ENCODE data around the gene CDH9.

The CDH9 gene, protein sequence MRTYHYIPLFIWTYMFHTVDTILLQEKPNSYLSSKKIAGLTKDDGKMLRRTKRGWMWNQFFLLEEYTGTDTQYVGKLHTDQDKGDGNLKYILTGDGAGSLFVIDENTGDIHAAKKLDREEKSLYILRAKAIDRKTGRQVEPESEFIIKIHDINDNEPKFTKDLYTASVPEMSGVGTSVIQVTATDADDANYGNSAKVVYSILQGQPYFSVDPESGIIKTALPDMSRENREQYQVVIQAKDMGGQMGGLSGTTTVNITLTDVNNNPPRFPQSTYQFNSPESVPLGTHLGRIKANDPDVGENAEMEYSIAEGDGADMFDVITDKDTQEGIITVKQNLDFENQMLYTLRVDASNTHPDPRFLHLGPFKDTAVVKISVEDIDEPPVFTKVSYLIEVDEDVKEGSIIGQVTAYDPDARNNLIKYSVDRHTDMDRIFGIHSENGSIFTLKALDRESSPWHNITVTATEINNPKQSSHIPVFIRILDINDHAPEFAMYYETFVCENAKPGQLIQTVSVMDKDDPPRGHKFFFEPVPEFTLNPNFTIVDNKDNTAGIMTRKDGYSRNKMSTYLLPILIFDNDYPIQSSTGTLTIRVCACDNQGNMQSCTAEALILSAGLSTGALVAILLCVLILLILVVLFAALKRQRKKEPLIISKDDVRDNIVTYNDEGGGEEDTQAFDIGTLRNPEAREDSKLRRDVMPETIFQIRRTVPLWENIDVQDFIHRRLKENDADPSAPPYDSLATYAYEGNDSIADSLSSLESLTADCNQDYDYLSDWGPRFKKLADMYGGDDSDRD

DNA sequence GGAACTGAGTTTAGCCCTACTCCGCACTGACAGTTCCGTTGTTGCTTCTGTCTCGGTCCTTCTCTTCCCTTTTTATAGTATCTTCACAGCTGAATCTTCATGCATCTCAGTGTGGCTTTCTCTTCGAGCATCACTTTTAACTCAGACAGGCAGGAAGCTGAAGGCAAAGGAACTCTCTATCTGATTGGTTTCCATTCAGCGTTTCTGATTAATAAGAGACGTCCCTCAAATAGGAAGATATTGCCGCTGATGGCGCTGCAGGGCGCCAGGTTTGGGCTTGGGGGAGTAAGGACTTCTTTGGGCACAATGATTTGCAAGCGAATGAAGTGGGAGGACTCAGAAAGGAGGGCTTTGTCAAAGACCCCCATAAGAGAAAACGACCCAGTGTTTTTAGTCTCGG is at the start of gene CDH9:
Gene CDH9 (minus strand): TSS at position 111 of the 400 bp plus-strand sequence. CDS start 50,253 bp downstream, outside the sequence.
- peak; percentile 41 for DNase-seq

DNA sequence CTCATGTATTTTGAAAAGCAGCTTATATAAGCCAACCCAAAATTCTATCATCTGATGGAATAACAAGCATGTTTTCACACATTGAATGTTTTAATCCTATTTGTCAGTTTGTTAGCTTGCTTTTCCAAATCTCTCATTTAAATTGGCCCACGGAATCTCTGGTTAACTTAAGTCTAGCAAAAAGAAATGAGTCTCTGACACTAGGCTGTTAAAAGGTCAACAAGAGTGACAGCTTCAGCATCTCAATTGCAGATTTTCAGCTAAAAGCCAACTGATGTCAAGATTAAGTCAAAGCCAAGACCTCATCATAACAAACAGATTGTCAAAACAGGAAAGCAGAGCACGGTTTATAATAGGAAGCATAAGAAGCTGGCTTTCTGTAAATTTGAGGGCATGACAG is 49.4 kb upstream of the CDH9 start:
- DNase-seq = no peak

DNA sequence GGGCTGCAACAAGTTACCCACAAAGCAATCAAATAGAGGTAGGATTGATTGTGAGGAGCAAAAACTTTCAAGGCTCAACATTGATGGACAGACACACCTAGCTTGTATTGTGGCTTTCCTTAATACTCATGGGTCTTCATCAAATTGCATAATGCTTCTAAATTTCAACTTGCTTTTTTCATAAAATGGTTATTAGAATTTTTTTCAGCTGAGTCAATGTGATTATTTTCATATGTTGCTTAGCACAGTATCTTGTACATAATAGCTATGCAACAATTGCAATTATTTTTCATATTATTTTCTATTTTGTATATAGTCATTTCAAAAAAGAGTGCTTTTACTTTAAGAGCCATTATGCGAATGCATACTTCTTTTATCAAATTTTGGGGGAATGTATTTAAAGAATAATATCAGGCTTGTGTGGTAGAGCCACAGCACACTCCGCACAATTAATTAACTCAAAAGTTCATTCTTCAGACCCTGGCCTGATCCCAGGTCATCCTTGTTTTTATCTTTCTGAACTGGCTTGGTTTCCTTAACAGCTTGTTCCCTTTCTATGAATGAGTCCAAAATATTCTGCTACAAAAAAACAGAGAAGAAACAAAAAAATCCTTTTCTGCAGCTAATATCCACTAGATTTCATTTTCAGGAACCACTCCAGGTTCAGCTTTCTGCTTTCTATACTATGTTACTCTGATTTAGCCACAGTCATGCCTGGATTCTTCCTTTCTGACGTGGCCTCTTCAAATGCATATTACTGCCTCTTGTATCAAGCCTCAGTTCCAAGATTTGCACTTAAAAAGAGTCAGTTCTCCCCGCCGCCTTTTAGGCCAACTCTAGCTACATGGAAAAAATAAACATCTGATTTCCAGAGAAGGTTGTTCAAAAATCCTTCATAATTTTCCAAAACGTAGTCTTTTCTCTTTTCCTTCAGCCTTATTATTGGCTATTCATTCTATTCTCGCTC is 45.3 kb upstream of the CDH9 start:
- DNase-seq = no peak

DNA sequence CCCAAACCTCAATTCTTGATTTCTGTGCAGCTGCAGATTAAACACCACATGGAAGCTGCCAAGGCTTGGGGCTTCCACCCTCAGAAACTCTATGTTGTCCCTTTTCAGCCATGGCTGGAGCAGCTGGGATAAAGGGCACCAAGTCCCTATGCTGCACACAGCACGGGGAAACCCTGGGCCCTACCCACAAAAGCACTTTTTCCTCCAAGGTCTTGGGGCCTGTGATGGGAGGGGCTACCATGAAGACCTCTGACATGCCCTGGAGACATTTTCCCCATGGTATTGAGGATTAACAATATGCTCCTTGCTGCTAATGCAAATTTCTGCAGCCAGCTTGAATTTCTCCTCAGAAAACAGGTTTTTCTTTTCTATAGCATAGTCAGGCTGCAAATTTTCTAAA is 41.8 kb upstream of the CDH9 start:
- no peak for DNase-seq

DNA sequence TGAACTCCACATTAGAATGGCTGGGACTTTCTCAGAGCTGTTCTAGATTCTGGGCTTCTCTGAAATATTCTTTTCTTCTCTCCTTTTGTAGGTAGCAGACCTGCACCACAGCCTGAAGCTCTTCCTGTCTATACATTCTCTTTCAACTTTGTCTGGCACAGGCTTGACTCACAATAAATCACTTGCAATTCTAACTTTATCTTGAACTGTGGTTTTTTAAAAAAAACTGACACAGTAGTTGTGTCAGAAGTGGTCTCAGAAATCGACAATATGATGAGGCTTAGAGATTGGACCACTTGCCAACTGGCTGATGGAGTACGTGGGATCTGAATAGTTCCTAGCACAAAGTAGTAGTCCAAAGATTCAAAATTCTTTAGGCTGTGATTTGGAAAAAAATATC is 24.1 kb upstream of the CDH9 start:
- DNase-seq = no peak

DNA sequence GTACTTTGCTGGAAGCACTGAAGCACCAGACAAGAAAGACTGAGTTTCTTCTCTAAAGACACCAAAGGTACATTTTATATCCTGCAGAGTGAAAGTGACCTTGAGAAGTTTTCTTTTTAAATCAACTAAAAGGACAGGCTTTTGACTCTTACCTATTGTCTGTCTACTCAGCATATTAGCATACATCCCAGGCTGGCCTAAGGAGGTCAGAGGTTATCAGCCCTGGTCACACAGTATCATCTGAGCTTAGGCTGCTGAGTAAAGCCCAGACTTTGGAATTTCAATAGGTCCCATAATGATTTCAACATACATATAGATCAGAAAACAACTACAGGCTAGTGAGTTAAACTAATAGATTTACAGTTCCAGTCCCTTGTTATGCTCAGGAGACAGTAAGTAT is 10.1 kb upstream of the CDH9 start:
- no peak for DNase-seq

DNA sequence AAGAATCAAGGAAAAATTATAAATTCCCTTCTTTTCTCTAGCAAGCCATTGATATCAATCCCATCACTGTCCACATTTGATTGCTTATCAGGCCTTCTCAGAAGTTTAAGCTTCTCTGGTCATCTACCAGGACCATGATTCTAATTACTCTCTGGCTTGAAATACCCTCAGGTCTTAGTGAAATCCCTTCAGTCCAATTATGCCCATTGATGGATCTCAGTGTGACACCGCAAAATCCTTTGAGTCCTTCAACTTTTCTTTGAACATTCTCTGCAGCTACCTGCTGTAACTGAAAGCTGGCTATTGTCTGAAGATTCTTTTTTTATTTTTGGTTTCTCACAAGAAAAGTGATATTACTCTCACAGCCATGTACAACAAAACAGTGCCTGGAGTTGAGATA is 3.0 kb upstream of the CDH9 start:
- DNase-seq = no peak

DNA sequence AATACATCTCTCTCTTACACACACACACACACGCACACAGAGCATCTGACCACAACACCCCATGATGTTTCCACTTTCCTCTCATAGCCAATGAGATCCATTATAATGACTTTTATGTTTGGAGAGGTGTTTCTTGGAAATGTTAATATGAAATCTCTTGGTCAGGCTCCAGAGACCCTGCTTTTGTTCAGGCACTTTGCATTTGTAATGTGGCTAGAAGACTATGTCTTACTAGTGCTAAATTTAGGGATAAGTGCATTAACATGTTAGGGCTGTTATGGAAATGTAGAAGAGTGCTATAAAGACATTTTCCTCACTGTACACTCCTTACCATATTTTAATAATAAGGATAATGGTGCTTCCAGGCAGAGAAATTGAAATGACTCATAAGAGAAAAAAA is 3.8 kb downstream of the CDH9 start:
- no peak for DNase-seq

DNA sequence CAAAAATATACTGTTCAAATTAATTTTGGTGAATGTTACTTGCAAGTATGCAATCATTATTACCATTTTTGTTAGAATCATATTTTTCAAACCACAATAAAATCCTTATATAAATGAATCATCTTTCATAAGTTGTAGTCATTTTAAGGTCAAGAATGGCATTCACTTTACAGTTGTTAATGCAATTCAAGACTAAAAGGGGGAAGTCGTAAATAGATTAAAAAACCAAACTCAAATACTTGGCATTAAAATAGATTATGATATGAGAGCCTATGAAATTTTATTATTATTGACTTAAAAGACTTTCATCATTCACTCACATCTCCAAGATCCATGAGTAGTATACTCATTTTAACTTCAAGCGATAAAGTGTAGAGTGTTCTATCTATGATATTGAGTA is 11.6 kb downstream of the CDH9 start:
- no peak for DNase-seq

DNA sequence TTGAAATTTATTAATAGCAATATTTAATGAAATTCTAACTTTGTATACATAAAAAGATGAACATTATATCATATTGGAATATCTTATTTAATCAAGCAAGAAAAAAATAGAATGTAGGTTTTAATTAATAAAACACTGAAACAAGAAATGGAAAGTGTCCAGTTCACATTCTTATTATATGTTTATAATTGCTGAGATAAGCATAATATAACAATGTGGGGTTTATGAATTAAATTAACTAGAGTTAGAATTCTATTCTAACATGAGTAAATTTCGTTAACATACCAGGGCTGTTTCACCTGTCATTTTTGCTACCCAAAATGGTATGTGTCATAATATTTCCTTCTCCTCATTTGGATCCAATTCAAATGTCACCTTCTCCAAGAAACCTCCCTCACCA is 12.3 kb downstream of the CDH9 start:
- no peak for DNase-seq

DNA sequence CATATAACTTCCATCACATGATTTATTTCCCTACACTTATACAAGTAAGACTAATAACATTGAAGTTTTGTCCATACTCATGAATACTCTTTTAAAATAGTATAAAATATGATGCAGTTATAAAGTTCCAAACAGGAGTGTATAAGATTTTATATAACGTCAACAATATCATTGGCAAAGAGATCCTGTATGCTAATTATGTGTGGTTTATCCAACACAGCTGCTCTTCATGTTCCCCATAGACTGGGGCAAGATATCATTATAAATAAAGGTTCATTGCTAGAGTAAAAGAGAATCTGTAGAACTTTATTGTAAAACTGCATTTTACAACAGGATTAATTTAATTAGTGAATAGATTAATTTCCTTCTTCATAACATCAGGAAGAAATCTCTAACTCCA is 16.9 kb downstream of the CDH9 start:
- DNase-seq = no peak

DNA sequence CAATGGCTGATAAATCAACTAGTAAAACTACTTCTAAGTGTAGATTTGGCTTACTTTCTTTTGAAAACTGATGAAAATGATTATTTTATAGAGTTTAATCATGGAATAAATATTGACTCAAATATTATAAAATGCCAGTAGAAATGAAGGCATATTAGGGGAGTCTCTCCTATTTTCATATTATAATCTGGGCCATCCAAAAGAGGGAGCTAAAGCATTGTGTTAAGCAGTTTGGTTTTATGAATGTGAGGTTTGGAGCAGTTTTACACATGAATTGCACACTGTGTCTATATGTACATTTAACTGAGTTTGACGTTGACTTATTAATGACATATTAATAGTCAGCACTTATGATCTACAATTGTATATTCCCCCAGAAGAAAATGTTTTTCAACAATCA is 17.4 kb downstream of the CDH9 start:
- DNase-seq = no peak

DNA sequence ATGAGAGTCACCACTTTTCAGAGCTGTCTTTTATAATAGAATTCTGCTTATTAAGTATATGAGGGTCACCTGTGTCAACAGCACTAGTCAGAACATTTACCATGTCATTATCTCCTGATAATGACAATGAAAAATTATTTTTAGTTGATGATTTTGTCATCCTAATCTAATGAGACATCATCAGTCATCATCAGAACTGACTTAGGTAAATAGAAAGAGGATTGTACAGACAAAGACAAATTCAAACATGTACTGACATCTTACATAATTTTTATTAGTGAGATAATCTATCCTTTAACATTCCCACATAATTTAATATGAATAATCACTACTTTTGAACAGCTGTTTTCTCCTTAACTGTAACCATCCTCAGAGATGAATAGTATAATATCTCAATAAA is 22.6 kb downstream of the CDH9 start:
- no peak for DNase-seq

DNA sequence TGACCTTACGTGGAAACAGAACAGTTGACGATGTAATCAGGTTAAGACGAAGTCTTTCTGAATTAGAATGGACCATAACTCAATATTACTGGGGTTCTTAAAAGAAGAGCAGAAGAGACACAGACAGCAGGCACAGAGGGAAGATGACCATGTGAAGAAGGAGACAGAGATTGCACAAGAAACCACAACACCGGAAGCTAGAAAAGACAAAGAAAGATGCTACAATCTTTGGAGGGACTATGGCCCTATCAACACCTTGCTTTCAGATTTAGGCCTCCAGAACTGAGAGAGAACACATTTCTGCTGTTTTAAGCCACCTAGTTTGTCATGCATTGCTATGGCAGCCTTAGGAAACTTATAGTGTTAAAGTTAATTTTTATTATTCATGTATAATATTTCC is 27.1 kb downstream of the CDH9 start:
- DNase-seq = no peak

DNA sequence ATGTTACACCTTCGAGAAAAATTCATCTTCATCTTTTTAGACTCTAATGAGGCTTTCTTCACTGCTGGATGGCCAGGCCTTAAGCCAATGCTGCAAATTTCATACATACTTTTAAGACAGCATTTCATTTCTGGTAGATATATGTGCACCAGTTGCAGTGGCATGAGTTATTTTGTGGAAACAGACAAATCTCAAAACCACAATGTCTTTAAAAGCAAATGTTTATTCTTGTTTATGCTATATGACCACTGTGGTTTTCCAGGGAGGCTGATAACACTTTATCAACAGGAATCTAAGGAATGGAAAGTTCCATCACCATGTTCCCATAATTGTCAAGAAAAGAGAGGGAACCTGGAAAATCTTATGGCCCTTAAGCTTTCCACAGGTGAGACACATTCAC is 27.7 kb downstream of the CDH9 start:
- no peak for DNase-seq

DNA sequence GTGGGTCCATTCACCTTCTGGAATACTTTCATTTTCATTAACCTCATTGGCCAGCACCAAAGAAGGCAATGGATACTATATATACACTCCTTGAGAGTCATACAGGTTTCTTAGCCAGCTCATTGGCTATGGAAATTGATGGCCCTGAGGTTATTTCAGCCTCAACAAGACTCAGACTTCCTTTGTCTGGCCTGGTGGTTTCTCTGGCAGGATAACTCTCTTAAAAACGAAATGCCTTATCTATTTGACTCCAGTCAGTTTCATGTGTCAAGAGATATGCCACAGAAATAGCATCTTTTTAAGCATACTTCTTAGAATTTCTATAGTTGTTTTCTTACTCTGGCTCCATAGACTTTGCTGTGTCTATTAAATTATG is 28.9 kb downstream of the CDH9 start:
- no peak for DNase-seq

DNA sequence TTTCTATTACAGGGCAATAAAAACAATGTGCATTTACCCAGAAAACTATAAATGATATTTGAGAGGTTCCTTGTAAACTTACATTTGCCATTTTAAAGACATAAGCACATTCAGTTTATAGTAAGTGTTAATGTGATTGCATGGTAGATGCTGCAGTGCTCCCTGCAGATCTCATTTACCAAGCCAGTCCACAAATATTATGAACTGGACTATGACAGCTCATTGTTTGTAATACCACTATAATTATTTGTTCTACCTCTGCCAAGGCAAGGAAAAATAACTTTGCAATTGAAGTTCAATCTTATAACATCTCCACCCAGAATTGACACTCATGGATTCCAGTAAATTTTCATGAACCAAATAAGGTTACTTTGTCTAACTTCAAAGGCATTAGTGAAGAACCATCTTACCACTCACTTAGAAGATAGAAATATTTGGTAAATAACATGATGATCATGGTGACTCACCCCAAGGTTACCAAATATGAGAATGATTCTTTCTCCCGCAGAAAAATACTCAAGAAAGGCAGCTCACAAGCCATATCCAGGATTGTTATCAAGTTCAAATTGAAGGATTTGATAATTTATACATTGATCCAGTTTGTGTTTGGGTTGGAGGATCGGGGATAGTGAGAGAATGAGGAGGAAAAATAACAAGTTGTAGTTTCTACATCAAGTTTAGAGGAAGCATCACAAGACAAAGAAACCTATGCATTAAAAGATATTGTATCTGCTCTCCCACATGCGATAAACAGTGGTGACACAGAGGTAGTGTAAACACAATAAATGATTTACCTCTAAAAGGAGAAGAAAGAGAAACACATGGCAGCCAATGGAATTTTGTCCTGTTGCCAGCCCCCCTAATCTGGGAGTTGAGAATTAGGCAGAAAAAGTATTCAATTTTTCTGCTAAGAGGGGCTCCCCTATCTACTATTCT is 29.5 kb downstream of the CDH9 start:
- no peak for DNase-seq

DNA sequence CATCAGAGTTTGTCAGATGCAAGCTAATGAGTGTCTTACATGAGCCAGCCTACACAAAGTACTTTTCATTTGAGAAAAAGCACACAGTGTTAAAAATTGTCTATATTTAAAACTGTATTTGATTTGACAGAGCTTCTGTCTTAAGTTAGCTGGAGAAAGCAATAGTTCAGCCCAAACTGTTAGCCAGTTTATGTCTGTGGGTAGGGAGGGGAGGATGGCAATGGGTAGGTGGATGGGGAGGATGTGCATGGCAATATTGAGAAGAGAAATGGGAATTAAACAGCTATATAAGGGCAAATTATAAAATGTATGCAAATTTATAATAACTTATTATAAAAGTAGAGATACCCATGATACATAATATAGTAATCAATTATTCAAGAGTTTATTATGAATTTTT is 31.3 kb downstream of the CDH9 start:
- no peak for DNase-seq

DNA sequence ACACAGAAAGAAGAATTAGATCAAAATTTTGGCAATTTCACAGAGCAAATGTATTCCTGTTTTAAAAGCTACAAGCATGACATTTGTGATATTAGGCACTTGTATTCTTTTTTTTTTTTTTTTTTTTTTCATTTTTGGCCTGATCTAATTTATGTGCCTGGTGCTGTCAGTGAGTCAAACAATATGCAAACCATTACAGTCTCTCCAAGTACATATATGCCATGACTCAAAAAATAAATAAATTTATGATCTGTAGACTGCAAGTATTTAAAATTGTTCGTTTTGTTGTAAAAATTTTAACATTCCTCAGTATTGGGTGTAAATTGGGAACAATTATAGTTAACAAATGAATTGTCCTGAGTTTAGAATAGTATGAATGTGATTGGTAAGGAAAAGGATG is 51.4 kb downstream of the CDH9 start:
- DNase-seq = no peak

DNA sequence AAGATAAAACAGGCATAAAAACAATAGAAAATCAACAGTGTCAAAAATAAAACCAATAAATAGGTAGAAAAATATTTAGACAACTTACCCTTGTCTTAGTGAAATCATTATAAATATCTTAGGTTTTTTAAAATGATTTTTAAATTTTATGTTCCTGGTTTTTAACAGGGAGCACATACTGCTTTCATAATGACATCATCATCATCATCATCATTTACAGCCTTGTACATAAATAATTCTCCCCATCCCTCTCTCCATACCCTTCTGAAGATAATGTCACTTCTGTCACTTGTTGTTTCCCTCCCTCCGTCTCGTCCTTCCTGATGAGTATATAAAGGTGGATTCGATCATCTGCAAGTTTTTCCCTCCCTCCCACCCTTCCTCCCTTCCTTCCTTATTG is 56.6 kb downstream of the CDH9 start:
- DNase-seq = no peak

DNA sequence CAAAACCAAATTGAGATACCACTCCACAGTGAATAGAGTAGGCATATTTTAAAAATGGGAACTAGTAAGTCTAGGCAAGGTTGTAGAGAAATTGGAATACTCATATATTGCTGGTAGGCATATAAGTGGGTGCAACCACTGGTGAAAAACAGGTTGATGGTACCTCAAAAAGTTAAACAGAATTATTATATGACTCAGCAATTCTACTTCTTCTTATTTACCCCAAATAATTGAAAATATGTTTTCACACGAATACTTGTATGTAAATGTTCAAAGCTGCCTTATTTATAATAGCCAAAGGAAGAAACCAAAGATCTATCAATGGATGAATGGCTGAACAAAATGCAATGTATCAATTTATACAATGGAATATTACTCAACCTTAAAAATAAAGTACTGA is 79.1 kb downstream of the CDH9 start:
- DNase-seq = no peak

DNA sequence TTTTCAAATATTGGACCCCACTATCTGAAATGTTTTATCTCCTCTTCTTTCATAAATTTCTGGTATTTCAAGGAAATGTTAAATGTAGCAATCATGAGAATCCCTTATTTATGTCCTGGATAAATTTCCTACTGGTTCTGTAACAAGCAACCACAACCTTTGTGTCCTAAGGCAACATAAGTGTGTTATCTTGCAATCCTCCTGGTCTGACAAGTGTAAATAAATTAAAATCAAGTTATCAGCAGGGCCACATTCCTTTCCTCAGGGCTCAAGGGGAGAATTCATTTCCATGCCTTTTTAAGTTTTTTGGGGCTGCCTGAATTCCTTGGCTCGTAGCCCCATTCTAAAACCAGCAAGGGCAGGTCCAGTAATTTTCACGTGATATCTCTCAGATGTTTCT is 83.2 kb downstream of the CDH9 start:
- DNase-seq = no peak

Measured in right forelimb (tissue), 1 donor.